GM12875 (cell line): ENCODE data around the gene LCP1.
"Not testable (repeated sequence)": the region's sequence is repeated elsewhere in the genome, so short reads cannot be mapped to it uniquely, and the experiment has no call there.

ENCODE experiments used
- H3K4me3 ChIP-seq: one replicate; pipeline ENCODE4 v1.5.1; 2011; ENCODE audit warnings: low read depth, low read length, control low read depth
- TF ChIP-seq, protein P1 (sequence below): IDR thresholded peaks from 2 replicates; pipeline ENCODE4 v1.5.1; 2011; ENCODE audit warnings: low read depth, mild to moderate bottlenecking, control low read depth, inconsistent platforms, low read length, moderate library complexity, borderline replicate concordance; ENCODE audit not compliant: insufficient read depth

The LCP1 gene

GRCh38 chr13:46166947-46167610, 14.9 kb downstream of the LCP1 start:
- TF ChIP-seq, protein P1, sequence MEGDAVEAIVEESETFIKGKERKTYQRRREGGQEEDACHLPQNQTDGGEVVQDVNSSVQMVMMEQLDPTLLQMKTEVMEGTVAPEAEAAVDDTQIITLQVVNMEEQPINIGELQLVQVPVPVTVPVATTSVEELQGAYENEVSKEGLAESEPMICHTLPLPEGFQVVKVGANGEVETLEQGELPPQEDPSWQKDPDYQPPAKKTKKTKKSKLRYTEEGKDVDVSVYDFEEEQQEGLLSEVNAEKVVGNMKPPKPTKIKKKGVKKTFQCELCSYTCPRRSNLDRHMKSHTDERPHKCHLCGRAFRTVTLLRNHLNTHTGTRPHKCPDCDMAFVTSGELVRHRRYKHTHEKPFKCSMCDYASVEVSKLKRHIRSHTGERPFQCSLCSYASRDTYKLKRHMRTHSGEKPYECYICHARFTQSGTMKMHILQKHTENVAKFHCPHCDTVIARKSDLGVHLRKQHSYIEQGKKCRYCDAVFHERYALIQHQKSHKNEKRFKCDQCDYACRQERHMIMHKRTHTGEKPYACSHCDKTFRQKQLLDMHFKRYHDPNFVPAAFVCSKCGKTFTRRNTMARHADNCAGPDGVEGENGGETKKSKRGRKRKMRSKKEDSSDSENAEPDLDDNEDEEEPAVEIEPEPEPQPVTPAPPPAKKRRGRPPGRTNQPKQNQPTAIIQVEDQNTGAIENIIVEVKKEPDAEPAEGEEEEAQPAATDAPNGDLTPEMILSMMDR = no peak
- H3K4me3 ChIP-seq = peak overlapping the region; percentile 26

DNA sequence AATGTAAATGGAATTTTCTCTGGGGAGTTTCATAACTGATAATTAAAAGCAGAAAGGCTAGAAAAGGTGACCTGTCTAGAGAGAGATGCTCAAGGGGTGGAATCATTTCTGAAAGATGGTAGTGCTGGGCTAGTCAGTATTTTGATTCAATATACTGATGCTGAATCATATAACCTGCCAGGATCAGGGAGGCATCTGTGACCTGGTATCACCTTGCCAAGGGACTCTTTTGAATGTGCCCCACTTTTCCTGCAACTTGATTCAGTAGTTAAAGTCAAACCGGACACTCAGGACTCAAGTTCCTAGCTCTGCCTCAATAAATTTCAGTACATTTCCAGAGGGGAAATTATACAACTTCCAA, 15.8 kb downstream of the LCP1 start:
- TF ChIP-seq, protein P1 = no peak
- H3K4me3 ChIP-seq = peak overlapping the region; percentile 1

GRCh38 chr13:46165485-46166223, 16.3 kb downstream of the LCP1 start:
- H3K4me3 ChIP-seq = no peak overlapping the region
- TF ChIP-seq, protein P1 = no peak

DNA sequence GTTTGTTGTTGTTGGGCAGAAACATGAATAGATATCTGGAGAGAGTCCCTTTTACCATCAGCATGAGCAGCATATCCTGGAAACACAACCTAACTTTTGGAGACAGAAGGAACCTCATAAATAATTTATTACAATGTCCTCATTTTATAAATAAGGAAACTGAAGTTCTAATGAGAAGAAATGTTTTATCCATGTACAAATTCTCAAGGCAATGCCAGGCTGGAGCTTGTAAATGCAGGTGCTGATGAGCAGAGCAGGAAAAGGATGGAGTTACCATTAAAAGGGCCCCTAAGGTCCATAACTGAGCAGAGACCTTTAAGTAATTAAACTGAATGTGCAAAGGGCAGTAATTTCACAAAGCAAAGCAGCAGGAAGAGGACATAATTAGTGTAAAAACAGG, 17.3 kb downstream of the LCP1 start:
- TF ChIP-seq, protein P1 = no peak
- peak overlapping the region; percentile 26 for H3K4me3 ChIP-seq

DNA sequence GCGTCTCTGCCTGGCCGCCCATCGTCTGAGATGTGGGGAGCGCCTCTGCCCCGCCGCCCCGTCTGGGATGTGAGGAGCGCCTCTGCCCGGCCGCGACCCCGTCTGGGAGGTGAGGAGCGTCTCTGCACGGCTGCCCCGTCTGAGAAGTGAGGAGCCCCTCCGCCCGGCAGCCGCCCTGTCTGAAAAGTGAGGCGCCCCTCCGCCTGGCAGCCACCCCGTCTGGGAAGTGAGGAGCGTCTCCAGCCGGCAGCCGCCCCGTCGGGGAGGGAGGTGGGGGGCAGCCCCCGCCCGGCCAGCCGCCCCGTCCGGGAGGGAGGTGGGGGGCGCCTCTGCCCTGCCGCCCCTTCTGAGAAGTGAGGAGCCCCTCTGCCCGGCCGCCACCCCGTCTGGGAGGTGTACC, 19.2 kb downstream of the LCP1 start:
- not testable (repeated sequence) for H3K4me3 ChIP-seq

DNA sequence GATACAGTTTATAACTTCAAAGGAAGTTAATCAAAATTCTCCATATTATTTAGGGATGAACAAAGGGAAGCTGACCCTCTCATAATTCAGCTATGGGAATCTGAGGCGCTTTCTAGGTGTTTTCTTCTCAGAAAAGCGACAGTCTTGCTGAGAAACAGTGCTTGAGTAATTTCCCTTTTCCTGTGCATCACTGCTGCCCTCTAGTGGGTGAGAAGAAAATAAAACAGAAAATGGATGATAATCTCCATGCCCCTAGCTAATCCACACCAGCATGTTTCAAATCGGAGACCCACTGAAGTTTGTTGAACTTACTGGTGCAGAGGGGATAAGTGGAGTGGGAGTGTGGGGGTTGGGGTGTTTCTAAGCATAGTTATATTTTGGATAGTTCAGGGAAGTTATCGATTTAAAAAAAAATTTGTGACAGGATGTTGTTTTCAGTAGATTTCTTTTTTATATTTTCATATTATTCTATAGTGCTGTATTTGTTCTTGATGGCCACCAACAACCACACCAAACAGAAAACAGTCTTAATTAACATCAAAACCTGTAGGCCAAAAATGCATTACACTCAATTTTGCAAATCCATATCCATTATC, 21.4 kb downstream of the LCP1 start:
- H3K4me3 ChIP-seq = no peak overlapping the region
- TF ChIP-seq, protein P1 = peak; percentile 60

DNA sequence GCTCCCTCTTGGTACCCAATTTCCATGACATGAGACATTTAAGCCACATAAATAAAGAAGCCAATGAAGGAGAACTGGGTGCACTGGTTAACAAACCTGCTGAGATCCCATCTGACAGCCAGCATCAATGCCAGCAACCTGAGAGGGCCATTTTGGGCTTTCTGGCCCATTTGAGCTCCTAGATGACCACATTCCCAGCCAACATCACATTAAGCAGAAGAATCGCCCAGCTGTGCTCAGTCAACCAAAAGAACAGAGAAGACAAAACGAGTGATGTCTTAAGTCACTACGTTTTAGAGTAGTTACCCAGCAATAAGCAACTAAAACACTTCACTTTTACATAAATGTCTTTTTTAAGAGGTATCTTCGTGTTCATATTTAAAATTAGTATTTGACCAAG, 21.9 kb downstream of the LCP1 start:
- H3K4me3 ChIP-seq = no peak overlapping the region
- TF ChIP-seq, protein P1 = no peak
